Right atrium auricular region (tissue), 2 donors: ENCODE data around the gene POLE. TPM values are rescaled to one million over a fixed set of nuclear protein-coding genes. Genes with fewer than 3 reads are reported as not detected.
A peak's percentile ranks its signal among the peaks of the same experiment; 100 is the strongest.

Source experiments
- DNase-seq: peaks from one replicate; pipeline ENCODE4 v3.0.0-alpha.2; 2019; ENCODE audit warnings: low spot score
- H3K27ac ChIP-seq, 2 donors: fragments of 200-600 bp; sonication (generic); 1 replicate in 1 of 2; 2 replicates in 1 of 2; pipeline ENCODE4 v1.5.1; 2016 to 2019
- H3K27me3 ChIP-seq, 2 donors: fragments of 200-600 bp; sonication (generic); one replicate each; pipeline versions ENCODE4 v1.5.1 to v1.6.0; 2017 to 2019
- H3K36me3 ChIP-seq: fragments of 200-600 bp; sonication (generic); one replicate; pipeline ENCODE4 v1.5.1; 2016
- H3K4me1 ChIP-seq, 2 donors: fragments of 200-600 bp; sonication (generic); one replicate each; pipeline versions ENCODE4 v1.5.1 to v1.6.0; 2017 to 2019
- H3K4me3 ChIP-seq, 2 donors: fragments of 200-600 bp; sonication (generic); 1 replicate in 1 of 2; 2 replicates in 1 of 2; pipeline ENCODE4 v1.5.1; 2017 to 2019; ENCODE audit warnings: mild to moderate bottlenecking in 1 of 2, moderate library complexity in 1 of 2
- H3K9me3 ChIP-seq, 2 donors: fragments of 200-600 bp; sonication (generic); one replicate each; pipeline ENCODE4 v1.5.1; 2019
- CTCF ChIP-seq, 2 donors: fragments of 200-600 bp; sonication (generic); IDR thresholded peaks; one replicate each; pipeline ENCODE4 v1.5.1; 2019; ENCODE audit warnings: antibody characterized with exemption in 2 of 2
- total RNA-seq, 2 donors: library from RNA; depleted of rRNA; stranded (reverse); fragments of >200 nt; gene quantifications; one replicate each; pipeline ENCODE4 v1.1.0, GENCODE V29; 2016

POLE gene
- total RNA-seq, 2 donors from 2014 or later = 10.2 to 13.9 TPM

- Histone ChIP-seq H3K27ac (no peak overlapping the region), H3K4me3 (no peak overlapping the region), H3K36me3 (peaks cover 20% of the 10 kb centered on the region), H3K4me1 (peaks cover 0 to 14% of the 10 kb centered on the region in 2 donors), H3K27me3 (no peaks in the 10 kb centered on the region), H3K9me3 (no peaks in the 10 kb centered on the region)
- DNase-seq = no peak
- TF ChIP-seq CTCF (IDR thresholded peaks at IDR 0.05) = no peak
Measured at GRCh38 chr12:132625731-132626430, 61.3 kb downstream of the POLE start.

GRCh38 chr12:132624910-132625630 is 62.1 kb downstream of the POLE start:
- H3K27me3 ChIP-seq = peaks cover 0 to under 1% of the 10 kb centered on the region in 2 donors
- TF ChIP-seq CTCF (IDR thresholded peaks at IDR 0.05) = no peak
- DNase-seq = no peak

GRCh38 chr12:132624186-132624855 is 62.8 kb downstream of the POLE start:
- H3K4me1 ChIP-seq = peaks cover 0 to 14% of the 10 kb centered on the region in 2 donors
- H3K27me3 ChIP-seq = peaks cover 4 to 8% of the 10 kb centered on the region in 2 donors
- H3K27ac ChIP-seq = no peak overlapping the region
- no peaks in the 10 kb centered on the region for H3K9me3 ChIP-seq
- H3K4me3 ChIP-seq = no peak overlapping the region
- no peak for TF ChIP-seq CTCF (IDR thresholded peaks at IDR 0.05)
- DNase-seq = no peak
- H3K36me3 ChIP-seq = peaks cover 19% of the 10 kb centered on the region

More at GRCh38 chr12:132624910-132625630, 62.1 kb downstream of the POLE start:
- Histone ChIP-seq H3K4me3 (no peak overlapping the region), H3K27ac (no peak overlapping the region), H3K4me1 (peaks cover 0 to 14% of the 10 kb centered on the region in 2 donors), H3K9me3 (no peaks in the 10 kb centered on the region), H3K36me3 (peaks cover 19% of the 10 kb centered on the region)

GRCh38 chr12:132623072-132623869 is 63.9 kb downstream of the POLE start:
- peaks cover 0 to 16% of the 10 kb centered on the region in 2 donors for H3K4me1 ChIP-seq
- H3K36me3 ChIP-seq = peaks cover 19% of the 10 kb centered on the region
- no peak overlapping the region for H3K27ac ChIP-seq
- TF ChIP-seq CTCF (IDR thresholded peaks at IDR 0.05) = no peak
- peaks cover 7 to 13% of the 10 kb centered on the region in 2 donors for H3K27me3 ChIP-seq
- H3K9me3 ChIP-seq = no peaks in the 10 kb centered on the region
- no peak overlapping the region for H3K4me3 ChIP-seq
- DNase-seq = no peak

GRCh38 chr12:132622437-132623071 is 64.6 kb downstream of the POLE start:
- peaks cover 0 to 19% of the 10 kb centered on the region in 2 donors for H3K4me1 ChIP-seq
- peaks cover 14 to 20% of the 10 kb centered on the region in 2 donors for H3K27me3 ChIP-seq
- H3K4me3 ChIP-seq = peak overlapping the region in 1 of 2 donors; percentile 18
- H3K27ac ChIP-seq = no peak overlapping the region
- peaks cover 0 to 5% of the 10 kb centered on the region in 2 donors for H3K9me3 ChIP-seq
- DNase-seq = no peak
- TF ChIP-seq CTCF (IDR thresholded peaks at IDR 0.05) = no peak
- peaks cover 19% of the 10 kb centered on the region for H3K36me3 ChIP-seq
